GM10266 (cell line): ENCODE results near the gene DOCK11.
"Not testable (repeated sequence)": the region's sequence is repeated elsewhere in the genome, so short reads cannot be mapped to it uniquely, and the experiment has no call there.

Experiments used
- DNase-seq: peaks from one replicate; pipeline ENCODE4 v3.0.0; 2012; ENCODE audit errors: extremely low spot score
- CTCF ChIP-seq: IDR thresholded peaks from 2 replicates; pipeline ENCODE4 v1.5.1; 2012; ENCODE audit warnings: mild to moderate bottlenecking, low read depth; ENCODE audit not compliant: control insufficient read depth, insufficient read depth; ENCODE audit errors: missing control alignments

The DOCK11 gene

GRCh38 chrX:118693843-118694242 is 198.2 kb downstream of the DOCK11 start:
- no peak for TF ChIP-seq CTCF

GRCh38 chrX:118694638-118695037 is 199.0 kb downstream of the DOCK11 start:
- DNase-seq, result no peak

More at GRCh38 chrX:118693843-118694242, 198.2 kb downstream of the DOCK11 start:
- DNase-seq, result no peak

GRCh38 chrX:118698516-118699170 is 203.0 kb downstream of the DOCK11 start:
- no peak for TF ChIP-seq CTCF
- no peak for DNase-seq

More at GRCh38 chrX:118694638-118695037, 199.0 kb downstream of the DOCK11 start:
- TF ChIP-seq CTCF, result no peak

GRCh38 chrX:118702741-118703140 is 207.1 kb downstream of the DOCK11 start:
- TF ChIP-seq CTCF, result no peak
- DNase-seq, result no peak

- TF ChIP-seq CTCF, result no peak
- DNase-seq, result no peak
Measured at GRCh38 chrX:118706681-118707080, 211.1 kb downstream of the DOCK11 start.

GRCh38 chrX:118714521-118714920 is 218.9 kb downstream of the DOCK11 start:
- DNase-seq, result no peak
- TF ChIP-seq CTCF, result no peak

- not testable (repeated sequence) for DNase-seq
Measured at GRCh38 chrX:118715917-118716316, 220.3 kb downstream of the DOCK11 start.

- not testable (repeated sequence) for DNase-seq
Measured at GRCh38 chrX:118716833-118717232, 221.2 kb downstream of the DOCK11 start.
